ENCODE measurements around the gene LTB4R2. TPM values are rescaled to one million over a fixed set of nuclear protein-coding genes. Genes with fewer than 3 reads are reported as not detected.
A peak's percentile ranks its signal among the peaks of the same experiment; 100 is the strongest.

LTB4R2 gene
- total and polyA plus RNA-seq, 12 donors = 0.42 to 11.1 (median 3.8) TPM

- 82 to 92% (median 86%) methylated on average over 6 to 7 of the region's 7 CpGs for WGBS, 4 donors
- peaks cover 0 to 5% of the 10 kb centered on the region in 2 donors for H3K4me1 ChIP-seq (replicated peaks in 1 of 2)
- intact Hi-C loops (cut with DNase I) = no loop called here
Measured at GRCh38 chr14:24281636-24282035, 28.3 kb upstream of the LTB4R2 start.

GRCh38 chr14:24282736-24283135 lies 27.2 kb upstream of the LTB4R2 start:
- intact Hi-C loops (cut with DNase I) = no loop called here
- Histone ChIP-seq H3K4me1 (replicated peaks in 1 of 2) (peaks cover 0 to 5% of the 10 kb centered on the region in 2 donors), H3K4me3 (no peak overlapping the region), H3K27ac (no peak overlapping the region), H3K36me3 (replicated peaks in 1 of 2) (no peaks in the 10 kb centered on the region), H3K27me3 (no peaks in the 10 kb centered on the region), H3K9me3 (replicated peaks in 1 of 3) (no peaks in the 10 kb centered on the region)
- TF ChIP-seq POLR2A (IDR thresholded peaks at IDR 0.05) (no peak), CTCF (IDR thresholded peaks at IDR 0.05) (no peak)
- WGBS, 4 donors = 79 to 90% (median 86%) methylated on average over 3 of the region's 3 CpGs
- no peak for DNase-seq

More at GRCh38 chr14:24281636-24282035, 28.3 kb upstream of the LTB4R2 start:
- TF ChIP-seq CTCF (IDR thresholded peaks at IDR 0.05) = no peak
- no peak for TF ChIP-seq POLR2A (IDR thresholded peaks at IDR 0.05)
- no peaks in the 10 kb centered on the region for H3K9me3 ChIP-seq (replicated peaks in 1 of 3)
- no peaks in the 10 kb centered on the region for H3K27me3 ChIP-seq
- H3K4me3 ChIP-seq = no peak overlapping the region
- H3K36me3 ChIP-seq (replicated peaks in 1 of 2) = no peaks in the 10 kb centered on the region
- no peak for DNase-seq
- peak overlapping the region in 2 of 5 donors; percentile 26 to 32 for H3K27ac ChIP-seq

- DNase-seq = no peak
- H3K4me3 ChIP-seq = no peak overlapping the region
- intact Hi-C loops (cut with DNase I) = no loop called here
- H3K27me3 ChIP-seq = no peaks in the 10 kb centered on the region
- peaks cover 0 to 5% of the 10 kb centered on the region in 2 donors for H3K4me1 ChIP-seq (replicated peaks in 1 of 2)
- 90 to 99% (median 93%) methylated on average over 5 of the region's 5 CpGs for WGBS, 4 donors
- no peaks in the 10 kb centered on the region for H3K36me3 ChIP-seq (replicated peaks in 1 of 2)
- TF ChIP-seq POLR2A (IDR thresholded peaks at IDR 0.05) = no peak
- TF ChIP-seq CTCF (IDR thresholded peaks at IDR 0.05) = no peak
- H3K27ac ChIP-seq = no peak overlapping the region
- no peaks in the 10 kb centered on the region for H3K9me3 ChIP-seq (replicated peaks in 1 of 3)
Measured at GRCh38 chr14:24283796-24284460, 26.0 kb upstream of the LTB4R2 start.

GRCh38 chr14:24284501-24285035 lies 25.4 kb upstream of the LTB4R2 start:
- intact Hi-C loops (cut with DNase I) = no loop called here
- no peak for TF ChIP-seq POLR2A (IDR thresholded peaks at IDR 0.05)
- no peak for TF ChIP-seq CTCF (IDR thresholded peaks at IDR 0.05)
- Histone ChIP-seq H3K4me3 (no peak overlapping the region), H3K9me3 (replicated peaks in 1 of 3) (no peaks in the 10 kb centered on the region), H3K36me3 (replicated peaks in 1 of 2) (peaks cover 0 to 2% of the 10 kb centered on the region in 2 donors), H3K27ac (no peak overlapping the region), H3K4me1 (replicated peaks in 1 of 2) (peaks cover 0 to 3% of the 10 kb centered on the region in 2 donors), H3K27me3 (no peaks in the 10 kb centered on the region)
- DNase-seq = no peak
- WGBS, 4 donors = 74 to 82% (median 80%) methylated on average over 9 to 11 of the region's 11 CpGs

Measured in adrenal gland (tissue), 12 donors.